ENCODE measurements around the gene AKAP6. TPM values are rescaled to one million over a fixed set of nuclear protein-coding genes. Genes with fewer than 3 reads are reported as not detected.
A peak's percentile ranks its signal among the peaks of the same experiment; 100 is the strongest.

Gene AKAP6
- total RNA-seq, 1 donor from 2014 or later: 2.8 TPM

DNA sequence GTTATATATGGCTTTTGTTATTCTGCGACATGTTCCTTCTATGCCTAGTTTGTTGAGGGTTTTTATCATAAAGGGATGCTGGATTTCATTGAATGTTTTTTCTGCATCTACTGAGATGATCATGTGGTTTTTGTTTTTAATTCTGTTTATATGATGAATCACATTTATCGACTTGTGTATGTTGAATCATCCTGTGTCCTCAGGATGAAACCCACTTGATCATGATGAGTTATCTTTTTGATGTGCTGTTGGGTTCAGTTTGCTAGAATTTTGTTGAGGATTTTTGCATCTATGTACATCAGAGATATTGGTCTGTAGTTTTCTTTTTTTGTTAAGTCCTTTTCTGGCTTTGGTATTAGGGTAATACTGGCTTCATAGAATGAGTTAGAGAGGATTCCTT lies 291.2 kb downstream of the AKAP6 start:
- Histone ChIP-seq H3K27ac (ENCODE audit: low read depth, low read length) (peak overlapping the region; percentile 9), H3K4me3 (ENCODE audit: insufficient read depth, low read depth, low read length) (no peak overlapping the region), H4K20me1 (ENCODE audit: insufficient read depth, low read length) (no peaks in the 10 kb centered on the region), H2AFZ (ENCODE audit: low read depth, low read length) (no peak overlapping the region), H3K4me2 (ENCODE audit: low read length) (peak overlapping the region; percentile 49), H3K36me3 (ENCODE audit: insufficient read depth, low read length) (no peaks in the 10 kb centered on the region), H3K9ac (ENCODE audit: low read length) (no peak overlapping the region), H3K27me3 (ENCODE audit: insufficient read depth, low read length) (no peaks in the 10 kb centered on the region), H3K4me1 (ENCODE audit: insufficient read depth, low read length) (peaks cover 4% of the 10 kb centered on the region), H3K9me3 (ENCODE audit: insufficient read depth, low read depth, low read length) (no peaks in the 10 kb centered on the region), H3K79me2 (ENCODE audit: insufficient read depth, low read length) (no peaks in the 10 kb centered on the region)
- peaks cover 8% of the 10 kb centered on the region for H3K4me1 Mint-ChIP-seq (ENCODE audit: low read depth, unreplicated experiment)
- FAIRE-seq (peak; percentile 76), DNase-seq (ENCODE audit: low read depth) (peak; percentile 47)
- H3K36me3 Mint-ChIP-seq (ENCODE audit: low read depth, unreplicated experiment): no peaks in the 10 kb centered on the region
- no peak overlapping the region for H3K4me3 Mint-ChIP-seq (ENCODE audit: unreplicated experiment)
- no peak overlapping the region for H3K27ac Mint-ChIP-seq (ENCODE audit: unreplicated experiment)
- no peaks in the 10 kb centered on the region for H3K27me3 Mint-ChIP-seq (ENCODE audit: low read depth, unreplicated experiment)
- TF ChIP-seq EZH2 (IDR thresholded peaks at IDR 0.05; ENCODE audit: insufficient read depth, low read length): no peak
- TF ChIP-seq, protein P1, sequence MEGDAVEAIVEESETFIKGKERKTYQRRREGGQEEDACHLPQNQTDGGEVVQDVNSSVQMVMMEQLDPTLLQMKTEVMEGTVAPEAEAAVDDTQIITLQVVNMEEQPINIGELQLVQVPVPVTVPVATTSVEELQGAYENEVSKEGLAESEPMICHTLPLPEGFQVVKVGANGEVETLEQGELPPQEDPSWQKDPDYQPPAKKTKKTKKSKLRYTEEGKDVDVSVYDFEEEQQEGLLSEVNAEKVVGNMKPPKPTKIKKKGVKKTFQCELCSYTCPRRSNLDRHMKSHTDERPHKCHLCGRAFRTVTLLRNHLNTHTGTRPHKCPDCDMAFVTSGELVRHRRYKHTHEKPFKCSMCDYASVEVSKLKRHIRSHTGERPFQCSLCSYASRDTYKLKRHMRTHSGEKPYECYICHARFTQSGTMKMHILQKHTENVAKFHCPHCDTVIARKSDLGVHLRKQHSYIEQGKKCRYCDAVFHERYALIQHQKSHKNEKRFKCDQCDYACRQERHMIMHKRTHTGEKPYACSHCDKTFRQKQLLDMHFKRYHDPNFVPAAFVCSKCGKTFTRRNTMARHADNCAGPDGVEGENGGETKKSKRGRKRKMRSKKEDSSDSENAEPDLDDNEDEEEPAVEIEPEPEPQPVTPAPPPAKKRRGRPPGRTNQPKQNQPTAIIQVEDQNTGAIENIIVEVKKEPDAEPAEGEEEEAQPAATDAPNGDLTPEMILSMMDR (IDR thresholded peaks at IDR 0.05; ENCODE audit: insufficient read depth, low read depth, low read length): no peak
- peaks cover 2% of the 10 kb centered on the region for H3K9me3 Mint-ChIP-seq (ENCODE audit: unreplicated experiment)

DNA sequence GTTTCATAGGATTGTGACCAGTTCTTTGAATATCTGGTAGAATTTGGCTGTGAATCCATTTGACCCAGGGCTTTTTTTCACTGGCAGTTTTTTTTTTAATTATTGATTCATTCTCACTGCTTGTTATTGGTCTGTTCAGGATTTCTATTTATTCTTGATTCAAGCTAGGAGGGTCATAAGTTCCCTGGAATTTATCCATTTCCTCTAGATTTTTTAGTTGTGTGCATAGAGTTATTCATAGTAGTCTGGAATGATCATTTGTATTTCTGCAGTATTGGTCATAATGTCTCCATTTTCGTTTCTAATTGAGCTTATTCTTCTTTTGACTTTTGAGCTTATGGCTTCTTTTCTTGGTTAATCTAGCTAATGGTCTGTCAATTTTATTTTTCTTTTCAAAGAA lies 291.6 kb downstream of the AKAP6 start:
- no peaks in the 10 kb centered on the region for H3K27me3 Mint-ChIP-seq (ENCODE audit: low read depth, unreplicated experiment)
- no peaks in the 10 kb centered on the region for H4K20me1 ChIP-seq (ENCODE audit: insufficient read depth, low read length)
- H3K36me3 Mint-ChIP-seq (ENCODE audit: low read depth, unreplicated experiment): no peaks in the 10 kb centered on the region
- peaks cover 4% of the 10 kb centered on the region for H3K4me1 ChIP-seq (ENCODE audit: insufficient read depth, low read length)
- H3K4me3 Mint-ChIP-seq (ENCODE audit: unreplicated experiment): no peak overlapping the region
- H3K9me3 Mint-ChIP-seq (ENCODE audit: unreplicated experiment): peaks cover 2% of the 10 kb centered on the region
- H3K4me1 Mint-ChIP-seq (ENCODE audit: low read depth, unreplicated experiment): peaks cover 8% of the 10 kb centered on the region
- no peaks in the 10 kb centered on the region for H3K79me2 ChIP-seq (ENCODE audit: insufficient read depth, low read length)
- TF ChIP-seq, protein P1 (IDR thresholded peaks at IDR 0.05; ENCODE audit: insufficient read depth, low read depth, low read length): no peak
- no peak for TF ChIP-seq EZH2 (IDR thresholded peaks at IDR 0.05; ENCODE audit: insufficient read depth, low read length)
- no peaks in the 10 kb centered on the region for H3K9me3 ChIP-seq (ENCODE audit: insufficient read depth, low read depth, low read length)
- H3K4me2 ChIP-seq (ENCODE audit: low read length): peak overlapping the region; percentile 49
- H3K4me3 ChIP-seq (ENCODE audit: insufficient read depth, low read depth, low read length): no peak overlapping the region
- H3K9ac ChIP-seq (ENCODE audit: low read length): no peak overlapping the region
- FAIRE-seq (peak; percentile 59), DNase-seq (ENCODE audit: low read depth) (peak; percentile 38)
- no peaks in the 10 kb centered on the region for H3K27me3 ChIP-seq (ENCODE audit: insufficient read depth, low read length)
- H3K27ac Mint-ChIP-seq (ENCODE audit: unreplicated experiment): no peak overlapping the region
- H3K36me3 ChIP-seq (ENCODE audit: insufficient read depth, low read length): no peaks in the 10 kb centered on the region
- H3K27ac ChIP-seq (ENCODE audit: low read depth, low read length): peak overlapping the region; percentile 9
- H2AFZ ChIP-seq (ENCODE audit: low read depth, low read length): no peak overlapping the region

DNA sequence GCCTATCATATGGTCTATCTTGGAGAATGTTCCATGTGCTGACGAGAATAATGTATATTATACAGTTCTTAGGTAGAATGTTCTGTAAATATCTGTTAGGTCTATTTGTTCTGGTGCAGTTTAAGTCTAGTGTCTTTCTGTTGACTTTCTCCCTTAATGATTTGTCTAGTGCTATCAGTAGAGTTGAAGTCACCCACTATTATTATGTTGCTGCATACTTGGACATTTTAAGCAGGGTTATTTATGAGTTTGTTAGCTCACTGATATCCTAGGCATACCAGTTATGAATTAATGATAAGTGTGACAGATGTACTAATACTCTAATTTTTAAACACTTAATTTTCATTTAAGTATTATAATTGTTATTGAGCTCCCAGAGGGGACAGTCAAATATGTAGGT lies 292.5 kb downstream of the AKAP6 start:
- H3K27ac Mint-ChIP-seq (ENCODE audit: unreplicated experiment): no peak overlapping the region
- no peak overlapping the region for H3K27ac ChIP-seq (ENCODE audit: low read depth, low read length)
- H3K9me3 ChIP-seq (ENCODE audit: insufficient read depth, low read depth, low read length): no peaks in the 10 kb centered on the region
- H4K20me1 ChIP-seq (ENCODE audit: insufficient read depth, low read length): no peaks in the 10 kb centered on the region
- no peaks in the 10 kb centered on the region for H3K36me3 Mint-ChIP-seq (ENCODE audit: low read depth, unreplicated experiment)
- H3K79me2 ChIP-seq (ENCODE audit: insufficient read depth, low read length): no peaks in the 10 kb centered on the region
- H3K4me1 Mint-ChIP-seq (ENCODE audit: low read depth, unreplicated experiment): peaks cover 8% of the 10 kb centered on the region
- no peak for DNase-seq (ENCODE audit: low read depth)
- peaks cover 4% of the 10 kb centered on the region for H3K4me1 ChIP-seq (ENCODE audit: insufficient read depth, low read length)
- H3K27me3 ChIP-seq (ENCODE audit: insufficient read depth, low read length): no peaks in the 10 kb centered on the region
- no peaks in the 10 kb centered on the region for H3K36me3 ChIP-seq (ENCODE audit: insufficient read depth, low read length)
- H2AFZ ChIP-seq (ENCODE audit: low read depth, low read length): no peak overlapping the region
- H3K4me3 Mint-ChIP-seq (ENCODE audit: unreplicated experiment): no peak overlapping the region
- no peak overlapping the region for H3K4me3 ChIP-seq (ENCODE audit: insufficient read depth, low read depth, low read length)
- no peaks in the 10 kb centered on the region for H3K27me3 Mint-ChIP-seq (ENCODE audit: low read depth, unreplicated experiment)
- H3K9me3 Mint-ChIP-seq (ENCODE audit: unreplicated experiment): no peaks in the 10 kb centered on the region
- no peak overlapping the region for H3K4me2 ChIP-seq (ENCODE audit: low read length)
- TF ChIP-seq EZH2 (IDR thresholded peaks at IDR 0.05; ENCODE audit: insufficient read depth, low read length): no peak
- TF ChIP-seq, protein P1 (IDR thresholded peaks at IDR 0.05; ENCODE audit: insufficient read depth, low read depth, low read length): no peak
- no peak overlapping the region for H3K9ac ChIP-seq (ENCODE audit: low read length)
- no peak for FAIRE-seq
